ENCODE results near the gene ARL14EPL.

ARL14EPL gene

GRCh38 chr5:116032991-116033390, 719 bp downstream of the ARL14EPL start:
- H3K27ac Mint-ChIP-seq: no peak overlapping the region
- H3K4me1 Mint-ChIP-seq: no peaks in the 10 kb centered on the region
- no peaks in the 10 kb centered on the region for H3K9me3 Mint-ChIP-seq

GRCh38 chr5:116035123-116035522, 2.9 kb downstream of the ARL14EPL start:
- no peaks in the 10 kb centered on the region for H3K4me1 Mint-ChIP-seq

More at GRCh38 chr5:116032991-116033390, 719 bp downstream of the ARL14EPL start:
- Mint-ChIP-seq H3K27me3 (peaks cover 27% of the 10 kb centered on the region), H3K36me3 (no peaks in the 10 kb centered on the region), H3K4me3 (no peak overlapping the region)
- CTCF ChIA-PET: no interaction called here
- no peak for DNase-seq

GRCh38 chr5:116037236-116037822, 5.1 kb downstream of the ARL14EPL start:
- Mint-ChIP-seq H3K9me3 (no peaks in the 10 kb centered on the region), H3K27ac (no peak overlapping the region), H3K4me3 (no peak overlapping the region), H3K27me3 (peaks cover 21% of the 10 kb centered on the region), H3K36me3 (no peaks in the 10 kb centered on the region), H3K4me1 (no peaks in the 10 kb centered on the region)
- CTCF ChIA-PET: no interaction called here
- DNase-seq: no peak

More at GRCh38 chr5:116035123-116035522, 2.9 kb downstream of the ARL14EPL start:
- no peak overlapping the region for H3K4me3 Mint-ChIP-seq
- no peak overlapping the region for H3K27ac Mint-ChIP-seq
- H3K36me3 Mint-ChIP-seq: no peaks in the 10 kb centered on the region
- DNase-seq: no peak
- H3K27me3 Mint-ChIP-seq: peaks cover 16% of the 10 kb centered on the region
- CTCF ChIA-PET: no interaction called here
- no peaks in the 10 kb centered on the region for H3K9me3 Mint-ChIP-seq

GRCh38 chr5:116038817-116039216, 6.5 kb downstream of the ARL14EPL start:
- Mint-ChIP-seq H3K9me3 (no peaks in the 10 kb centered on the region), H3K4me1 (no peaks in the 10 kb centered on the region), H3K27ac (no peak overlapping the region), H3K4me3 (no peak overlapping the region), H3K36me3 (no peaks in the 10 kb centered on the region), H3K27me3 (peaks cover 18% of the 10 kb centered on the region)
- CTCF ChIA-PET: no interaction called here
- no peak for DNase-seq

GRCh38 chr5:116042375-116042774, 10.1 kb downstream of the ARL14EPL start:
- Mint-ChIP-seq H3K4me3 (no peak overlapping the region), H3K27ac (no peak overlapping the region), H3K4me1 (no peaks in the 10 kb centered on the region), H3K27me3 (peaks cover 8% of the 10 kb centered on the region), H3K9me3 (no peaks in the 10 kb centered on the region), H3K36me3 (no peaks in the 10 kb centered on the region)
- CTCF ChIA-PET: no interaction called here
- no peak for DNase-seq

- no peak overlapping the region for H3K27ac Mint-ChIP-seq
- peaks cover 8% of the 10 kb centered on the region for H3K27me3 Mint-ChIP-seq
- H3K9me3 Mint-ChIP-seq: no peaks in the 10 kb centered on the region
- H3K36me3 Mint-ChIP-seq: no peaks in the 10 kb centered on the region
- no peak overlapping the region for H3K4me3 Mint-ChIP-seq
- no peak for DNase-seq
- no peaks in the 10 kb centered on the region for H3K4me1 Mint-ChIP-seq
- CTCF ChIA-PET: no interaction called here
Observed at GRCh38 chr5:116044073-116044472, 11.8 kb downstream of the ARL14EPL start.

GRCh38 chr5:116045821-116046220, 13.5 kb downstream of the ARL14EPL start:
- no peak for DNase-seq
- Mint-ChIP-seq H3K4me1 (no peaks in the 10 kb centered on the region), H3K4me3 (no peak overlapping the region), H3K36me3 (no peaks in the 10 kb centered on the region), H3K27ac (no peak overlapping the region), H3K9me3 (no peaks in the 10 kb centered on the region), H3K27me3 (peaks cover 8% of the 10 kb centered on the region)
- CTCF ChIA-PET: no interaction called here

GRCh38 chr5:116046261-116046660, 14.0 kb downstream of the ARL14EPL start:
- H3K27ac Mint-ChIP-seq: no peak overlapping the region
- CTCF ChIA-PET: no interaction called here

GRCh38 chr5:116046823-116047222, 14.6 kb downstream of the ARL14EPL start:
- no peak overlapping the region for H3K27ac Mint-ChIP-seq
- no peaks in the 10 kb centered on the region for H3K4me1 Mint-ChIP-seq
- H3K9me3 Mint-ChIP-seq: no peaks in the 10 kb centered on the region
- H3K4me3 Mint-ChIP-seq: no peak overlapping the region
- CTCF ChIA-PET: no interaction called here
- DNase-seq: no peak
- H3K36me3 Mint-ChIP-seq: no peaks in the 10 kb centered on the region
- H3K27me3 Mint-ChIP-seq: peaks cover 6% of the 10 kb centered on the region

More at GRCh38 chr5:116046261-116046660, 14.0 kb downstream of the ARL14EPL start:
- Mint-ChIP-seq H3K27me3 (peaks cover 12% of the 10 kb centered on the region), H3K36me3 (no peaks in the 10 kb centered on the region), H3K9me3 (no peaks in the 10 kb centered on the region), H3K4me3 (no peak overlapping the region), H3K4me1 (no peaks in the 10 kb centered on the region)
- DNase-seq: no peak

GRCh38 chr5:116058346-116058936, 26.2 kb downstream of the ARL14EPL start:
- CTCF ChIA-PET: interaction anchor here (1.2 kb wide), 1 partner anchor 11 kb away, joined by 3 read pairs; no protein-coding TSS in a partner anchor
- H3K4me3 Mint-ChIP-seq: no peak overlapping the region
- no peaks in the 10 kb centered on the region for H3K9me3 Mint-ChIP-seq

GRCh38 chr5:116062352-116062751, 30.1 kb downstream of the ARL14EPL start:
- Mint-ChIP-seq H3K9me3 (no peaks in the 10 kb centered on the region), H3K27ac (no peak overlapping the region), H3K27me3 (peaks cover 14% of the 10 kb centered on the region), H3K36me3 (no peaks in the 10 kb centered on the region), H3K4me3 (no peak overlapping the region), H3K4me1 (no peaks in the 10 kb centered on the region)
- no peak for DNase-seq
- CTCF ChIA-PET: no interaction called here

More at GRCh38 chr5:116058346-116058936, 26.2 kb downstream of the ARL14EPL start:
- no peaks in the 10 kb centered on the region for H3K36me3 Mint-ChIP-seq
- peaks cover 3% of the 10 kb centered on the region for H3K27me3 Mint-ChIP-seq
- H3K4me1 Mint-ChIP-seq: no peaks in the 10 kb centered on the region
- DNase-seq: no peak
- no peak overlapping the region for H3K27ac Mint-ChIP-seq

GRCh38 chr5:116063950-116064349, 31.7 kb downstream of the ARL14EPL start:
- CTCF ChIA-PET: no interaction called here
- Mint-ChIP-seq H3K4me1 (no peaks in the 10 kb centered on the region), H3K36me3 (no peaks in the 10 kb centered on the region), H3K27me3 (peaks cover 11% of the 10 kb centered on the region), H3K27ac (no peak overlapping the region), H3K4me3 (no peak overlapping the region), H3K9me3 (no peaks in the 10 kb centered on the region)
- no peak for DNase-seq

GRCh38 chr5:116068028-116068632, 35.9 kb downstream of the ARL14EPL start:
- Mint-ChIP-seq H3K4me1 (no peaks in the 10 kb centered on the region), H3K9me3 (no peaks in the 10 kb centered on the region), H3K27ac (no peak overlapping the region), H3K27me3 (peaks cover 20% of the 10 kb centered on the region), H3K36me3 (no peaks in the 10 kb centered on the region), H3K4me3 (no peak overlapping the region)
- DNase-seq: peak; percentile 35
- CTCF ChIA-PET: interaction anchor here (0.7 to 2.5 kb wide), 5 partner anchors 178 to 434 kb away, joined by 3 to 21 read pairs (median 3); no protein-coding TSS in a partner anchor

GRCh38 chr5:116071211-116071610, 38.9 kb downstream of the ARL14EPL start:
- H3K27ac Mint-ChIP-seq: no peak overlapping the region
- H3K27me3 Mint-ChIP-seq: peaks cover 24% of the 10 kb centered on the region
- no peaks in the 10 kb centered on the region for H3K4me1 Mint-ChIP-seq
- no peaks in the 10 kb centered on the region for H3K9me3 Mint-ChIP-seq
- CTCF ChIA-PET: no interaction called here
- H3K4me3 Mint-ChIP-seq: no peak overlapping the region
- DNase-seq: no peak
- no peaks in the 10 kb centered on the region for H3K36me3 Mint-ChIP-seq
